ENCODE data around the gene GHRL.

GHRL gene

DNA sequence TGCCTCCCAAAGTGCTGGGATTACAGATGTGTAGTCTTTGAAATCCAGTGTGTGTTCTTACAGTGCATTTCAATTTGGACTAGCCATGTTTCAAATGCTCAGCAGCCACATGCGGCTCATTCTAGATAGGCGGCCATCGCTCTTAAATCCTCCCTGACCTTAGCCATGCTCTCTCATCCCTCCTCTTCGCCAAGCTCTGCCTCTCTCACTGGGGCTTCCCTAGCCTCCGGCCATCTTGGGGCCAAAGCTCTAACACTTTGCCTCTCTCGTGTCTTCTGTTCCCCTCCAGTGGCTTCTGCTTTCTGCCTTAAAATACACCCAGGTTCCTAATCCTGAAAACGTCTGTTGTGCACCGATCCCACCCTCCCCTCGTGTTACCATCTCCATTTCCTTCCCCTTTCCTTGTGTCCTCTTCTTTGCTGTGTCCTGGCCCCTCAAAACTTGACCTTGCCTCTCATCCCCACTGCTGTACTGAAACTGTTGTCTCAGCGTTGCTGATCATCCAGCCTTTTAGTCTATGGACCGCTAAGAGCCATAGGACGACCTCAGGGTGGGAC is 1.4 kb upstream of the GHRL start:
- DNase-seq: peak; percentile 12

DNA sequence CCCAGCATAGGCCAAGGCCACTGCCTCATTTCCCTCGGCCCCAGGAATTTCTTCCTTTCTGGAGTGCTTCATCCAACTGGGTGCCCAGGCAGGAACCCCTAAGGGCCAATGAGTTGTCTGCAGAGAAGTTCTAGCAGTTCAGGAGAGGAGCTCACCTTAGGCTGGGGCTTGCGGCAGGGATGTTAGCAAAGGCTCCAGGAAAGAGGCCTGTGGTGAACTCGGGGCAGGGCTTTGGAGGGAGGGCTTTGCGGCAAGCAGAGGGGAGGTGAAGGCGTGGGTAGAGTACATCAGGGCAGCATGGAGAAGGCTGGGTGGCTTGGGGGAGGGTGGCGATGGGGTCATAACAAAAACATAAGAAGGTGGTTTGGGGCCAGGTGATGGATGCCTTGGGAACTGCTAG is 1.1 kb downstream of the GHRL start:
- peak; percentile 9 for DNase-seq

GRCh38 chr3:10290481-10291176 is 2.1 kb downstream of the GHRL start:
- DNase-seq: no peak

- no peak for DNase-seq
Observed at GRCh38 chr3:10289787-10290355, 2.9 kb downstream of the GHRL start.

DNA sequence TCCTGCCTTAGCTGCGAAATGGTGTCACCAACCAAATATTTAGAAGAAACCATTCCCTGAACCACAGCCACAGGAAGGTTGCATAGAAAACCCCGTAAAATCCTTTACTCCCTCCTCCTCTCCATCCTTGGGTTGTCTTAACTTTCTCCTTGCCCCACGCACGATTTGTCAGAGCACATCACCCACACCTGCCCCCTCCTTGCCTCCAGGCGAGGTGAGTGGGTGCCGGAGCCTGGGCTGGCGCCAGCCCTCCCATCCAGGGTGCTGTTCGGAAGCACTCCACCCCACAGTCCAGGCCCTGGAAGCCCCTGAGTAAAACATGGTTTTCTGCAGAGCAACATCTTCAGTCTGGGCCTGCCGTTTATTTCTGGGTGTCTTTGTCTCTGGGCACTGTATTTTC is 3.7 kb downstream of the GHRL start:
- DNase-seq: no peak

GRCh38 chr3:10288575-10288960 is 4.2 kb downstream of the GHRL start:
- no peak for DNase-seq

DNA sequence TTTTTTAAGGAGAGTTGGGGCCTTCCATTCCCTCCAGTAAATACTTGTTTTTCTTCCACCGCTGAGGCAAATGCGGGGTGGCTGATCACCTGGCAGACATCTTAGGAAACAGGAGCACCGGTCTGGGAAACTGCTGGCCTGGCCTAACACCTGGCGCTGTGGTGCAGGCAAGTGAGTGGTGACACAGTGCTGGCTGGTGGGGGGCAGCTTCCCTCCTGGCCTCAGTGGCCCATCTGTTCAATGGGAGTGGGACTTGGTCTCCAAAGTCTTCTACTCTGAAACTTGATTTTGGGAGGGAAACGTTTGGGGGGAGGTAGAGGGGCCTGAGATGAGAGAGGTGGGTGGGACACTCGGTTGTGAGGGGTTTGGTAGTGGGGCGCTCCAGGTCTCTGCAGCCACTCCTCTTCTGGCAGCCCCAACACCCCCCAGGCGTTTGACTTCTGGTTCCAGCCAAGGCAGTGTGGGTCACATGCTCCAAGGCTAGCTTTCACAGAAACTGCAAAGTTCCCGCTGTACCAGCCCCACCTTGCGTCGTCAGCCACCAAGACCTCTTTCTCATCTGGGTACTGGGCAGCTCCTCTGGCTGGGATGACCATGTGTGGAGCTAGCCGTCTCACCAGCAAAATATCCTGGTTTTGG is 4.7 kb downstream of the GHRL start:
- DNase-seq: no peak

DNA sequence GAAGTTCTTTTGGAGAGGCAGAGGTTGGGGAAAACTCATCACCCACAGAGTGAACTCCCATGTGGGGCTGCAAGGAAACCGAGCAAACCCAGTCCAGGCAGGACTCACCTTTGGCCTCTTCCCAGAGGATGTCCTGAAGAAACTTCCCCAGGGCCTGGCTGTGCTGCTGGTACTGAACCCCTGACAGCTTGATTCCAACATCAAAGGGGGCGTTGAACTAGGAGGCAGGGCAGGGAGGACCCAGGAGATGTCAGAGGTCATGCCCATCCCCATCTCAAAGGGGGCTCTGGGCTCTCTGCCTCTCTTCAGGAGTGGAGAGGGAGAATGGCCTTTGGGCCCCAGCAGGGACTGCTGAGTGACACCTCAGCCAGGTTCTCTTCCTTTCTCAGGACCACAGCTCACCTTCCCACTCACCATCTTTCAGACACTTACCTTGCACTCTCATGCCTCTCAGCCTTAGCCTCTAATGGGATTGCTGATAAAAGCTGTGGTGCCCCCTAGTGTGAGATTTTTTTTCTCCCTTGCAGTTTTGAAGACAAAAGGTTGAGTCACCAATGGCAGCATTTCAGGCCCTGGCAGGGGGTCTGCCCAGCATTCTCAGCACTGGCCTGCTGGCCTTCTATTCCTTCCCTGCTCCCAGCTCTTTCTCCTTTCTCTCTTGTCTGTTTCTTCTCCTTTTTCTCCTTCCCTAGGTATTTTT is 6.0 kb downstream of the GHRL start:
- DNase-seq: peak; percentile 6

- no peak for DNase-seq
Observed at GRCh38 chr3:10286133-10286524, 6.6 kb downstream of the GHRL start.

DNA sequence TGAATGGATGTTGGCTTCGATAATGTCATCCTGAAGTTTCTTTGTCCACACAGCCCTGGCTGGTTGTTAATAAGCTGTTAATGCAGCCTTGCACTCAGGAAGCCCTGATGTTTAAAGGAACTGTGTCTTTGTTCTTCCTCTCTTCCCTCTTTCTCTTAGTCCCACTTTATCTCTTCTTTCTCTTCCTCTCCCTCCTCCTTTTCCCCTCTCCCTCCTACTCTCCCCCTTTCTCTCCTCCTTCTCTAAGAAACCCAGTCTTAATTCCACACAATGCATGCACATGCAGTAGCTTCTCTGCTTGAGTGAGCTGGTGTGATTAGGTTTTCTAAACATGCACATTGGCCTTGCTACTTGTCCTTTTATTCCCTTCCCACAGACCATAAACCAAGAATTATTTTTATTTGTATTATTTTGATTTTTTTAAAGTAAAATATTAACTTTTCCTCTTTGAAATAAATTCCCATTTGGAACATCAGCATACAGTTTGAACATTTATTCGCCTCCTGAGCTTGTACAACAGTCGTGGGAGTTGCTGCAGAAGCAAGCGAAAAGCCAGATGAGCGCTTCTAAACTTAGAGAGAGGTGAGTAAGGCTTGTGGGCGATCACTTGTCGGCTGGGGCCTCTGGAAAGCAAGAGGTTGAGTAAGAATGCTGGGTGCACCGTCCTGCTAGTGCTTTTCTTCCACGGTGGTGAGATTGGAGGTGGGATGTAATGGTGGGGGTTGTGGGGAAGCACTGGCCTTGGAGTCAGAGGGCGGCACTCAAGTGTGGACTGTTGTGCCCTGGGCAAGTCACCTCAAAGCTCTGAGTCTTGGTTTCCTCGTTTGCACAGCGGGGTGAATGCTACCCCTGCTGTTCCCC is 7.2 kb downstream of the GHRL start:
- DNase-seq: no peak

DNA sequence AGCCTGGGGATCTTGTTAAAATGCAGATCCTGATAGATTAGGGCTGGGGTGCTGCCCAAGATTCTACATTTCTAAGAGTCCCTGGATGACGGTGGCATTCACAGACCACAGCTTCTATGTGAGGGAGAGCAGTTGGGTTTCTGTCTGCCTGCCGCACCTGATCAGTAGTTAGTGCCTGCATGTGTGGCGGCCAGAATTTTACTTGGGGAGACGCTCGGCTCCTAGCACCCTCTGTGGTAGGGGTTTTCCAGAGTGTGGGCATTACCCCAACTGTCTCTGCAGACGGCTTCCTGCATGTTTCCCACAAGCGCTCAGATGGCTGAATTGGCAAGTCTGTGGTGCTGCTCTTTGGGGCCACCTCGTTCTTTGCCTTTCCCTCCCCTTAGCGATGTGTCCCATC is 8.3 kb downstream of the GHRL start:
- no peak for DNase-seq

DNA sequence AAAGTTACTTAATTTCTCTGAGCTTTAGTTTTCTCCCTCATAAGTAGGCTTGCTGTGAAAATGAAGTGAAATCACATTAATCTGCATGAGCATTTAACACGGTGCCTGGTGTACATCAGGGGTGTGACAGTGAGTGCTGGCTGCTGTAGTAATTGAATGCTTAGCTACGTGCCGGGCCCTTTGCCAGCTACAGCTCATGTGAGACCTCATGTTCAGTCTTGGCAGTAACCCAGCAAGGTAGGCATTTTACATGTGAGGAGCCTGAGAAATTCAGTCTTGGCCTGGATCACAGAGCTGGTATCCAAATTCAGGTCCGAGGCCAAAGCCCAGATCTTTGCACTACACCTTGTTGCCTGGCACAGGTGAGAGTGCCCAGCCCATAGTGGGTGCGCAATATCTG is 9.1 kb downstream of the GHRL start:
- DNase-seq: no peak

- no peak for DNase-seq
Observed at GRCh38 chr3:10281951-10282350, 10.8 kb downstream of the GHRL start.

GRCh38 chr3:10280571-10280970 is 12.2 kb downstream of the GHRL start:
- DNase-seq: no peak

DNA sequence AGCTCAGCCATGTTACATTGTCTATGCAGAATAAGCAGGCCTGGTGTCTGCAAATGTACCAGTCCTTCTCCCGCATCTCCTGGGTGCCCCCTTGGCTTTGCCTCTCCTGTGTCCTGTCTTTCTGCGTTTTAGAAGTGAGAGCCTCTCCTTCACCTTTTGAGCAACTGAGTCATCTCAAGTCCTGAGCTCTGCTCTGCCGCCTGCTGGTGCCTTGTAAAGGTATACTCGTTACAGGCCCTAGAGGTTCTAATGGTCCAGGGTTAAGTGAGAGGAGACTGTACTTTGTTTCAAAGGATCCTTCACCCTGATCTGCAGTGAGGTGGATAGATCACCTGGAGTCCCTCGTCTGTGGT is 12.6 kb downstream of the GHRL start:
- DNase-seq: no peak

- DNase-seq: no peak
Observed at GRCh38 chr3:10279384-10280176, 13.2 kb downstream of the GHRL start.

- DNase-seq: no peak
Observed at GRCh38 chr3:10278501-10278900, 14.2 kb downstream of the GHRL start.

DNA sequence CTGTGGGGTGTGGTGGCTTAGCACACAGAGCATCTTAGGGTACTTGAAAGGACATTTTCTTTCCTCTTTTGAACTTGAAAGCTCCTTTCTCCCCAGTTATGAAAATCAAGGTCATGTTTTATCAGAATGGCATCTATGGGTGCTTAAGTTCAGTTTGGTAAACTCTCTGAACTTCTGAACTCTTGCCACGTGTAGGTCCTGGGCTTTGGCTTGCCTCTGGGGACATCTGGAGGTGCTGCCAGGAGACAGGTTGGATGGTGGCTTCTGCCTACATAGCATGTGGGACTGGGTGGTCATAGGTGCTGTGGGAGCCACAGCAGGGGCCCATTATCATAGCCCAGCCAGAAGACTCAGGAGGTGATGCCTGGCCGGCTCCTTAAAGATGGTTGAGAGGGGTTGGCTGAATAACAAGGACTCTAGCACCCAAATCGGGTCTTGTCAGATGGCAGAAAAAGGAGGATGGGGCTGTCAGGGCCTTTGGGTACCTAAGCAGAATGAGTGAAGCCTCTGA is 15.6 kb downstream of the GHRL start:
- no peak for DNase-seq

DNA sequence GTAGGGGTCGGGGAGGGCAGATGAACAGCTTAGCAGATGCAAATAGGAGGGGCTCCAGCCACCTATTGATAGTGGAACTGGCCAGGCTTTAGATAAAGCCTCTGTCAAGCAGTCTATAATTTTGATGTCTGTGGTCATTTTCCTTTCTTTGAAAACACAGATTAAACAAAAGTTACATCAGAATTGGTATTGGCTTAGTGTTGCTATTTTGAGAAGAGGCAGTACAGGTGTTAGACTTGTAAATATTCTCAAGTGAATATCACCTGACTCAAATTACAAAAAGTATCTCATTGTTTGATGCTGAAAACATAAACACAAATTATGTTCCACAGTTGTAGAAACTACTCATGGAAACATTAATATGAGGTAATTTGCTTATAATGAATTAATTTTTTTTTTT is 18.1 kb downstream of the GHRL start:
- DNase-seq: no peak

- DNase-seq: no peak
Observed at GRCh38 chr3:10273702-10274305, 18.9 kb downstream of the GHRL start.

DNA sequence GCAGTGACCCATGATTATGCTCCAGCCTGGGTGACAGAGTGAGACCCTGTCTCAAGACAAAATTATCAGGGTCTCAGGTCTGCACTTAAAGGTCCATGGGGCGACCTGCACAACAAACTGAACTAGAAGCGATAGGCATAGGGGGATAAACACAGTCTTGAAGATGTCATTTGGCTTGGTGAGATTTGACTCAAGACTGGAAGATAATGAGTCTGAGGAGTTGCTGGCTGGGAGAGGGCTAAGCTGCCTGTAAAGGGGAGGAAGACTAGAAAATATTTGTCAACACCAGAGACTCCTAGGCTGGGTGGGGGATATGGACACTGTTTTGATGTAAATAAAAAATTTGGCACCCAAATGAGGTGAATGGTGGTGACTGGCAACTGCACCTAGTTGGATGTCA is 19.8 kb downstream of the GHRL start:
- no peak for DNase-seq

All from GDM1 (cell line).